Activated T-helper 17 cell treated with anti-CD3 and anti-CD28 coated beads, Interleukin-2, amount 50 U/mL, for 72 hours (primary cell): ENCODE measurements around the gene MPIG6B. TPM values are rescaled to one million over a fixed set of nuclear protein-coding genes. Genes with fewer than 3 reads are reported as not detected.
A peak's percentile ranks its signal among the peaks of the same experiment; 100 is the strongest.

Experiments used
- ATAC-seq: fragments of 150-1000 bp; cut with Tn5 transposase; replicated peaks from 2 replicates; pipeline ENCODE4 v1.10.0; 2021; ENCODE audit warnings: mild to moderate bottlenecking, moderate library complexity
- H3K27ac Mint-ChIP-seq: one replicate; pipeline ENCODE4 v1.8.0; 2022; ENCODE audit warnings: mixed read lengths
- H3K27me3 Mint-ChIP-seq: one replicate; pipeline ENCODE4 v1.8.0; 2022; ENCODE audit warnings: mixed read lengths
- H3K36me3 Mint-ChIP-seq: one replicate; pipeline ENCODE4 v1.8.0; 2022; ENCODE audit warnings: low read depth, mild to moderate bottlenecking, mixed read lengths
- H3K4me1 Mint-ChIP-seq: one replicate; pipeline ENCODE4 v1.8.0; 2022; ENCODE audit warnings: mixed read lengths
- H3K4me3 Mint-ChIP-seq: one replicate; pipeline ENCODE4 v1.8.0; 2022; ENCODE audit warnings: mild to moderate bottlenecking, mixed read lengths
- H3K9me3 Mint-ChIP-seq: one replicate; pipeline ENCODE4 v1.8.0; 2022; ENCODE audit warnings: mixed read lengths
- total RNA-seq, 2 donors: library from RNA; stranded (reverse); gene quantifications; one replicate each; pipeline ENCODE4 v1.2.3, GENCODE V29; 2022

The MPIG6B gene
- total RNA-seq, 2 donors from 2014 or later, result not detected

DNA sequence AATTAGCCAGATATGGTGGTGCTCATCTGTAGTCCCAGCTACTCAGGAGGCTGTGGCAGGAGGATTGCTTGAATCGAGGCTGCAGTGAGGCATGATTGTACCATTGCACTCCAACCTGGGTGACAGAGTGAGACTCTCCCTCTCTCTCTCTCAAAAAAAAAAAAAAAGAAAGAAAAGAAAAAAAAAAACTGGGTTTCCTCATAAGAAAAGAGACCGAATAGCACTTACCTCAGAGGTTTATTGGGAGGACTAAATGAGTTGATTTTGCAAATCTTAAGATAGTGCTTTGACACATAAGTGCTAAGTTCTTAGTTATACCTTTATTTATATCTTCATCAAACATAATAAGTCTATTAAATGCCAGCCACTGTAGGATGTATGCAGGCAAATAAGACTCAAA is 47.7 kb downstream of the MPIG6B start:
- H3K27me3 Mint-ChIP-seq, result no peaks in the 10 kb centered on the region
- H3K36me3 Mint-ChIP-seq, result no peaks in the 10 kb centered on the region
- H3K27ac Mint-ChIP-seq, result no peak overlapping the region
- peak overlapping the region; percentile 36 for H3K4me3 Mint-ChIP-seq
- no peaks in the 10 kb centered on the region for H3K9me3 Mint-ChIP-seq
- no peak for ATAC-seq
- peaks cover 17% of the 10 kb centered on the region for H3K4me1 Mint-ChIP-seq

- peak; percentile 25 for ATAC-seq
- Mint-ChIP-seq H3K27ac (no peak overlapping the region), H3K27me3 (no peaks in the 10 kb centered on the region), H3K4me3 (no peak overlapping the region), H3K36me3 (peaks cover 2% of the 10 kb centered on the region), H3K4me1 (peaks cover 21% of the 10 kb centered on the region), H3K9me3 (no peaks in the 10 kb centered on the region)
These were observed 48.8 kb downstream of the MPIG6B start for GRCh38 chr6:31771992-31772358.

DNA sequence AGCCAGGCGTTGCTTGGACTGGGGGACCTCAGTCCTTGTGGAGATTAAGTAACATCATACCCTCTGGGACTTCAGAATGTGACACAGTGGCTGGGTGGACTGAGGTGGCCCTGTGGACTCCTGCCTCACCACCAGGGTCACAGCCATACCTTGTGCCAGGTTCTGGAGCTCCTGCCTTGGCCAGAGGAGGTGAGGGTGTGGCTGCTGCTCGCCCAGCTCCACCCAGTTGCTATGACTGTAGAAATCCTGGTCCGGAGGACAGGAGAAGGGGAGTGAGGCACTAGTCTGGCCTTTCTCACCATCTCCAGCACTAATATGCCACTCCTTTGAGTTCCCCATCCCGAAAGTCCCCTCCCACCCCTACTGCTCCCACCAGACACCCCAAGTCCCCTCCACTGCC is 52.0 kb downstream of the MPIG6B start:
- Mint-ChIP-seq H3K27me3 (no peaks in the 10 kb centered on the region), H3K9me3 (no peaks in the 10 kb centered on the region), H3K27ac (peak overlapping the region; percentile 13), H3K4me3 (peak overlapping the region; percentile 64), H3K36me3 (peaks cover 7% of the 10 kb centered on the region), H3K4me1 (peaks cover 22% of the 10 kb centered on the region)
- no peak for ATAC-seq

- H3K4me1 Mint-ChIP-seq, result peaks cover 22% of the 10 kb centered on the region
- H3K4me3 Mint-ChIP-seq, result peak overlapping the region; percentile 64
These were observed 52.7 kb downstream of the MPIG6B start for GRCh38 chr6:31775633-31776484.

More at GRCh38 chr6:31775633-31776484, 52.7 kb downstream of the MPIG6B start:
- no peak for ATAC-seq
- no peaks in the 10 kb centered on the region for H3K9me3 Mint-ChIP-seq
- peak overlapping the region; percentile 82 for H3K27ac Mint-ChIP-seq
- H3K27me3 Mint-ChIP-seq, result no peaks in the 10 kb centered on the region
- peaks cover 10% of the 10 kb centered on the region for H3K36me3 Mint-ChIP-seq

Other genes with a start within 250 kb of the MPIG6B start
- 10 to 100 TPM; 25.8 to 34.3 TPM for gene MICB, start 225.2 kb upstream of the MPIG6B start, total RNA-seq
- not detected for gene MCCD1, start 194.4 kb upstream of the MPIG6B start, total RNA-seq
- gene DDX39B, start 181.4 kb upstream of the MPIG6B start, total RNA-seq, result 100 to 1,000 TPM; 558 to 568 TPM
- 1 to 10 TPM; 2.1 to 2.4 TPM for gene ATP6V1G2, start 176.8 kb upstream of the MPIG6B start, total RNA-seq
- 10 to 100 TPM; 14.1 to 29.8 TPM for gene NFKBIL1, start 175.8 kb upstream of the MPIG6B start, total RNA-seq
- 100 to 1,000 TPM; 163 to 567 TPM for gene LTA, start 151.1 kb upstream of the MPIG6B start, total RNA-seq
- gene TNF, start 147.8 kb upstream of the MPIG6B start, total RNA-seq, result 100 to 1,000 TPM in 1 of 2 donors, 10 to 100 TPM in 1; 69.5 to 199 TPM
- gene LTB, start 140.9 kb upstream of the MPIG6B start, total RNA-seq, result 100 to 1,000 TPM; 269 to 395 TPM
- 10 to 100 TPM in 1 of 2 donors, 1 to 10 TPM in 1; 8.1 to 28.7 TPM for gene LST1, start 137.1 kb upstream of the MPIG6B start, total RNA-seq
- 10 to 100 TPM; 25.4 to 28.6 TPM for gene NCR3, start 130.4 kb upstream of the MPIG6B start, total RNA-seq
- 10 to 100 TPM in 1 of 2 donors, 1 to 10 TPM in 1; 9.1 to 15.5 TPM for gene AIF1, start 108.1 kb upstream of the MPIG6B start, total RNA-seq
- 100 to 1,000 TPM; 226 to 237 TPM for gene PRRC2A, start 102.7 kb upstream of the MPIG6B start, total RNA-seq
- gene BAG6, start 70.7 kb upstream of the MPIG6B start, total RNA-seq, result 100 to 1,000 TPM; 298 to 383 TPM
- 1 to 10 TPM in 1 of 2 donors, under 1 TPM in 1; 0.76 to 1.3 TPM for gene APOM, start 67.5 kb upstream of the MPIG6B start, total RNA-seq
- gene C6orf47, start 62.6 kb upstream of the MPIG6B start, total RNA-seq, result 10 to 100 TPM; 16.2 to 21.0 TPM
- 10 to 100 TPM; 30.1 to 39.0 TPM for gene GPANK1, start 58.4 kb upstream of the MPIG6B start, total RNA-seq
- 100 to 1,000 TPM; 204 to 245 TPM for gene CSNK2B, start 57.3 kb upstream of the MPIG6B start, total RNA-seq
- gene LY6G5B, start 53.4 kb upstream of the MPIG6B start, total RNA-seq, result 10 to 100 TPM; 25.3 to 28.1 TPM
- 1 to 10 TPM; 2.2 to 5.0 TPM for gene LY6G5C, start 42.3 kb upstream of the MPIG6B start, total RNA-seq
- 10 to 100 TPM; 31.4 to 31.7 TPM for gene ABHD16A, start 20.0 kb upstream of the MPIG6B start, total RNA-seq
- gene LY6G6F, start 16.5 kb upstream of the MPIG6B start, total RNA-seq, result not detected
- gene LY6G6D, start 8.0 kb upstream of the MPIG6B start, total RNA-seq, result not detected
- gene LY6G6C, start 1.6 kb upstream of the MPIG6B start, total RNA-seq, result under 1 TPM in 1 of 2 donors, not detected in 1; 0.64 TPM
- gene DDAH2, start 5.9 kb downstream of the MPIG6B start, total RNA-seq, result 10 to 100 TPM in 1 of 2 donors, 1 to 10 TPM in 1; 9.4 to 23.8 TPM
- 100 to 1,000 TPM; 406 to 482 TPM for gene CLIC1, start 13.2 kb downstream of the MPIG6B start, total RNA-seq
- gene MSH5, start 16.6 kb downstream of the MPIG6B start, total RNA-seq, result 10 to 100 TPM; 78.9 to 82.6 TPM
- gene SAPCD1, start 39.3 kb downstream of the MPIG6B start, total RNA-seq, result 10 to 100 TPM; 12.1 to 18.9 TPM
- 1 to 10 TPM; 2.9 to 4.2 TPM for gene VWA7, start 54.0 kb downstream of the MPIG6B start, total RNA-seq
- 100 to 1,000 TPM in 1 of 2 donors, 10 to 100 TPM in 1; 75.3 to 134 TPM for gene VARS1, start 72.4 kb downstream of the MPIG6B start, total RNA-seq
- gene LSM2, start 83.6 kb downstream of the MPIG6B start, total RNA-seq, result 100 to 1,000 TPM in 1 of 2 donors, 10 to 100 TPM in 1; 92.5 to 139 TPM
- 1 to 10 TPM; 2.7 to 2.9 TPM for gene HSPA1L, start 91.9 kb downstream of the MPIG6B start, total RNA-seq
- gene HSPA1A, start 92.2 kb downstream of the MPIG6B start, total RNA-seq, result 100 to 1,000 TPM; 124 to 189 TPM
- gene HSPA1B, start 104.4 kb downstream of the MPIG6B start, total RNA-seq, result 100 to 1,000 TPM in 1 of 2 donors, 10 to 100 TPM in 1; 78.4 to 118 TPM
- 10 to 100 TPM; 19.3 to 22.3 TPM for gene NEU1, start 139.4 kb downstream of the MPIG6B start, total RNA-seq
- under 1 TPM in 1 of 2 donors, not detected in 1; 0.39 TPM for gene SLC44A4, start 155.6 kb downstream of the MPIG6B start, total RNA-seq
- gene EHMT2, start 174.3 kb downstream of the MPIG6B start, total RNA-seq, result 10 to 100 TPM; 41.2 to 55.3 TPM
- 1 to 10 TPM; 1.6 to 3.0 TPM for gene ZBTB12, start 178.7 kb downstream of the MPIG6B start, total RNA-seq
- 1 to 10 TPM in 1 of 2 donors, under 1 TPM in 1; 0.58 to 4.7 TPM for gene C2, start 204.3 kb downstream of the MPIG6B start, total RNA-seq
- 1 to 10 TPM in 1 of 2 donors, not detected in 1; 1.5 TPM for gene CFB, start 222.7 kb downstream of the MPIG6B start, total RNA-seq
- 10 to 100 TPM; 50.3 to 63.6 TPM for gene NELFE, start 235.6 kb downstream of the MPIG6B start, total RNA-seq
- 10 to 100 TPM; 86.5 to 92.9 TPM for gene SKIC2, start 235.8 kb downstream of the MPIG6B start, total RNA-seq
- 10 to 100 TPM; 14.9 to 16.9 TPM for gene DXO, start 248.8 kb downstream of the MPIG6B start, total RNA-seq